NCI-H748 (cell line): Measurements from ENCODE around the gene EXOC3L4.
A peak's percentile ranks its signal among the peaks of the same experiment; 100 is the strongest.

Experiments used
- DNase-seq: peaks from one replicate; lab custom pipeline; 2025; ENCODE audit not compliant: unreplicated experiment; lab: John Stamatoyannopoulos, UW

Gene EXOC3L4

GRCh38 chr14:103130017-103130764 lies 35.7 kb downstream of the EXOC3L4 start:
- DNase-seq: no peak

- DNase-seq: peak; percentile 34
Measured at GRCh38 chr14:103130965-103131364, 36.4 kb downstream of the EXOC3L4 start.

GRCh38 chr14:103131580-103131979 lies 37.1 kb downstream of the EXOC3L4 start:
- no peak for DNase-seq

- DNase-seq: no peak
Measured at GRCh38 chr14:103132381-103133209, 38.1 kb downstream of the EXOC3L4 start.

GRCh38 chr14:103133210-103134140 lies 39.0 kb downstream of the EXOC3L4 start:
- no peak for DNase-seq

- DNase-seq: no peak
Measured at GRCh38 chr14:103134405-103134804, 39.9 kb downstream of the EXOC3L4 start.

- DNase-seq: no peak
Measured at GRCh38 chr14:103134919-103135318, 40.4 kb downstream of the EXOC3L4 start.

GRCh38 chr14:103135333-103136260 lies 41.1 kb downstream of the EXOC3L4 start:
- no peak for DNase-seq

- DNase-seq: no peak
Measured at GRCh38 chr14:103136388-103137271, 42.1 kb downstream of the EXOC3L4 start.

GRCh38 chr14:103137689-103138300 lies 43.3 kb downstream of the EXOC3L4 start:
- no peak for DNase-seq

- no peak for DNase-seq
Measured at GRCh38 chr14:103138301-103139131, 44.0 kb downstream of the EXOC3L4 start.

- no peak for DNase-seq
Measured at GRCh38 chr14:103139132-103140025, 44.9 kb downstream of the EXOC3L4 start.

- peak; percentile 92 for DNase-seq
Measured at GRCh38 chr14:103140316-103141109, 46.0 kb downstream of the EXOC3L4 start.

- peak; percentile 80 for DNase-seq
Measured at GRCh38 chr14:103141117-103141796, 46.7 kb downstream of the EXOC3L4 start.

- DNase-seq: peak; percentile 27
Measured at GRCh38 chr14:103142026-103142425, 47.5 kb downstream of the EXOC3L4 start.
